Osteoblast (primary cell): ENCODE results near the gene CHORDC1. TPM values are rescaled to one million over a fixed set of nuclear protein-coding genes. Genes with fewer than 3 reads are reported as not detected.

Experiments used
- DNase-seq: peaks from one replicate; pipeline ENCODE4 v3.0.0; 2011; ENCODE audit warnings: low spot score, mixed read lengths; ENCODE audit not compliant: insufficient read length; ENCODE audit errors: missing footprints
- H2AFZ ChIP-seq: 2 replicates; pipeline ENCODE4 v1.6.0; 2011; ENCODE audit warnings: mild to moderate bottlenecking, low read length
- H3K27ac ChIP-seq: 2 replicates; pipeline ENCODE4 v1.5.1; 2011; ENCODE audit warnings: mild to moderate bottlenecking, low read depth, low read length, moderate library complexity
- H3K27me3 ChIP-seq: 2 replicates; pipeline ENCODE4 v1.6.0; 2012; ENCODE audit warnings: mild to moderate bottlenecking, control low read depth, inconsistent platforms, low read length, moderate library complexity; ENCODE audit not compliant: insufficient read depth
- H3K36me3 ChIP-seq: 2 replicates; pipeline ENCODE4 v1.5.1; 2011; ENCODE audit warnings: mild to moderate bottlenecking, low read length, control low read depth, moderate library complexity; ENCODE audit not compliant: insufficient read depth
- H3K4me1 ChIP-seq: 2 replicates; pipeline ENCODE4 v1.5.1; 2011; ENCODE audit warnings: mild to moderate bottlenecking, low read length, control low read depth, moderate library complexity; ENCODE audit not compliant: insufficient read depth
- H3K4me2 ChIP-seq: 2 replicates; pipeline ENCODE4 v1.6.0; 2011; ENCODE audit warnings: mild to moderate bottlenecking, low read length; ENCODE audit not compliant: insufficient read depth
- H3K4me3 ChIP-seq: fragments of 200-600 bp; sonication (generic); 3 replicates; pipeline ENCODE4 v1.5.1; 2012; ENCODE audit warnings: mild to moderate bottlenecking, low read length, inconsistent platforms; ENCODE audit not compliant: insufficient read depth
- H3K79me2 ChIP-seq: 2 replicates; pipeline ENCODE4 v1.6.0; 2012; ENCODE audit warnings: mild to moderate bottlenecking, low read length, control low read depth, inconsistent platforms; ENCODE audit not compliant: insufficient read depth
- H3K9me3 ChIP-seq: 2 replicates; pipeline ENCODE4 v1.5.1; 2011; ENCODE audit warnings: low read depth, low read length, control low read depth
- H4K20me1 ChIP-seq: 2 replicates; pipeline ENCODE4 v1.6.0; 2012; ENCODE audit warnings: mild to moderate bottlenecking, low read length, control low read depth; ENCODE audit not compliant: insufficient read depth
- CTCF ChIP-seq: IDR thresholded peaks from 2 replicates; pipeline ENCODE4 v1.5.1; 2011; ENCODE audit warnings: mild to moderate bottlenecking, low read depth, low read length, moderate library complexity; ENCODE audit errors: extremely low read depth
- total RNA-seq: library from RNA; depleted of rRNA; stranded (reverse); fragments of >200 nt; gene quantifications from 2 replicates; pipeline ENCODE4 v1.2.3, GENCODE V29; 2012

CHORDC1 gene
- total RNA-seq: 17.4 and 23.6 TPM in 2 replicates

GRCh38 chr11:90222459-90223247 is at the start of gene CHORDC1:
Gene CHORDC1 (minus strand): TSS chr11:90223049. CDS start chr11:90222954, 95 bp downstream.
- H3K36me3 ChIP-seq: no peaks in the 10 kb centered on the region
- peak within 1 kb of the TSS; percentile 100 for H2AFZ ChIP-seq
- peak; percentile 91 for DNase-seq
- H3K79me2 ChIP-seq: peaks cover 58% of the 10 kb centered on the region
- peaks cover 41% of the 10 kb centered on the region for H4K20me1 ChIP-seq
- TF ChIP-seq CTCF: no peak
- peak within 1 kb of the TSS; percentile 93 for H3K4me3 ChIP-seq
- H3K27me3 ChIP-seq: no peaks in the 10 kb centered on the region
- peak within 1 kb of the TSS; percentile 95 for H3K4me2 ChIP-seq
- H3K9me3 ChIP-seq: no peaks in the 10 kb centered on the region
- H3K27ac ChIP-seq: peak within 1 kb of the TSS; percentile 90
- peaks cover 26% of the 10 kb centered on the region for H3K4me1 ChIP-seq

GRCh38 chr11:90257158-90257525 is 34.3 kb upstream of the CHORDC1 start:
- no peak for DNase-seq
- TF ChIP-seq CTCF: no peak
- no peaks in the 10 kb centered on the region for H3K27me3 ChIP-seq
- H3K4me1 ChIP-seq: no peaks in the 10 kb centered on the region
- H3K27ac ChIP-seq: no peak overlapping the region
- H3K4me2 ChIP-seq: no peak overlapping the region
- no peaks in the 10 kb centered on the region for H3K79me2 ChIP-seq
- no peaks in the 10 kb centered on the region for H4K20me1 ChIP-seq
- H2AFZ ChIP-seq: no peak overlapping the region
- H3K36me3 ChIP-seq: no peaks in the 10 kb centered on the region
- no peaks in the 10 kb centered on the region for H3K9me3 ChIP-seq
- H3K4me3 ChIP-seq: no peak overlapping the region

- no peak overlapping the region for H3K4me3 ChIP-seq
- H3K4me2 ChIP-seq: no peak overlapping the region
- no peaks in the 10 kb centered on the region for H4K20me1 ChIP-seq
- no peak for TF ChIP-seq CTCF
- no peaks in the 10 kb centered on the region for H3K36me3 ChIP-seq
- H3K27ac ChIP-seq: no peak overlapping the region
- H3K79me2 ChIP-seq: no peaks in the 10 kb centered on the region
- no peak for DNase-seq
- no peaks in the 10 kb centered on the region for H3K27me3 ChIP-seq
- no peaks in the 10 kb centered on the region for H3K4me1 ChIP-seq
- no peak overlapping the region for H2AFZ ChIP-seq
- no peaks in the 10 kb centered on the region for H3K9me3 ChIP-seq
These were observed 33.7 kb upstream of the CHORDC1 start for GRCh38 chr11:90256404-90257157.

- H3K4me2 ChIP-seq: no peak overlapping the region
These were observed 31.2 kb upstream of the CHORDC1 start for GRCh38 chr11:90254065-90254464.

More at GRCh38 chr11:90254065-90254464, 31.2 kb upstream of the CHORDC1 start:
- Histone ChIP-seq H3K79me2 (no peaks in the 10 kb centered on the region), H2AFZ (no peak overlapping the region), H3K4me3 (no peak overlapping the region), H3K4me1 (no peaks in the 10 kb centered on the region), H3K27ac (no peak overlapping the region), H3K36me3 (no peaks in the 10 kb centered on the region), H3K27me3 (no peaks in the 10 kb centered on the region), H4K20me1 (no peaks in the 10 kb centered on the region), H3K9me3 (no peaks in the 10 kb centered on the region)
- DNase-seq: no peak
- no peak for TF ChIP-seq CTCF
